SH-SY5Y (cell line): ENCODE measurements around the gene MOV10.

Source experiments
- GATA2 ChIP-seq: IDR thresholded peaks from 2 replicates; pipeline ENCODE4 v1.6.1; 2011; ENCODE audit warnings: mild to moderate bottlenecking, low read depth, low read length
- GATA3 ChIP-seq: IDR thresholded peaks from 2 replicates; pipeline ENCODE4 v1.6.1; 2011; ENCODE audit warnings: low read depth, mild to moderate bottlenecking, low read length, moderate library complexity

MOV10 gene

DNA sequence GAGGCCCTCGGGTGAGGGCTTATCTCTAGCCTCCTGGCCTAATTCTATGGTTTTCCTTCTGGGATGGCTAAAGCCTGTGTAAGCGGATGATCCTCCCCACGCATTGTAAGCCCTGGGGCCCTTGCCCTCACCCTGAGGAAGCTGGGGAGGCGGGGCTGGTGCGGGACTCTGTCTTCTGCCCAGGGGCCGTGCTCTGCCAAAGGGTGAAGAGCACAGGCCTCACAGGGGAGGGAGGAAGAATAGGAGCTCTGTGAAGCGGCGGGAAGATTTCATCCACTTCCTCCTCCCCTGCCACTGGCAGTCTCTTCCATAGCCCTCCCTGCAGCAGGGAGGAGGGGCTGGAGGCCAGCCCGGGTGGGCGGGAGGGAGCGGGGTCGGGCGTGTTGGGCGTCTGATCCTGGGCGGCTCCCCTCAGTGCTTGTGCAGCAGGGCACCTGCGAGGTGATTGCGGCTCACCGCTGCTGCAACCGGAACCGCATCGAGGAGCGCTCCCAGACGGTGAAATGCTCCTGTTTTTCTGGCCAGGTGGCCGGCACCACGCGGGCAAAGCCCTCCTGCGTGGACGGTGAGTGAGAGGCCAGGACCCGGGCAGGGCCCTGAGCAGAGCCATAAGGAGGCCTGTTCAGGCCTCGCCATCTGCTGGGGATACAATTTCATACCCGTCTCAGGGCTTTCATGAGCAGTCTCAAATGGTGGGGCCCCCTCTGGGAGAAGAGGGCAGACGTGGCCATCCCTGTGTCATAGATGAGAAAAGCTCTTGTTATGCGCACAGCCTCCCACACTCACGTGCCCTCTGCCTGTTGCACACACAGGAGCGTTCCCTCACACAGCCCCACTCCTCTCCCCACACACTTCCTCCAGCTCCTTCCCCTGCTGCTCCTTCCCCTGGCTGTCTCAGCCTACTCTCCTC, 48.4 kb downstream of the MOV10 start:
- TF ChIP-seq GATA2 (no peak), GATA3 (no peak)

DNA sequence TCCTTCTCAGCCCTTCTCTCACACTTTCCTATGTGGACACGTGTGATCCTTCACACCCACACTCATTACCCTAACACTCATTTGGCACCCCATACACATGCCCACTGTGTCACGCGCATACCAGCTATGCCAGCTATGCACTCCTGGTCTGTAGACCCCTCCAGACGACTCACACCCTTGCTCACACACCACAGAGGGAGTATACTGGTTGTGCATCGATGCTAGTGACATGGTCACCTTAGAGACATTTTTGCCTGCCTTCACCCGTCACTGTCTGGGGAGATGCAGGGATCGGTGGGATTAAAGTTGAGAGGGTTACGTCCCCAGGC, 49.0 kb downstream of the MOV10 start:
- TF ChIP-seq GATA2 (no peak), GATA3 (no peak)

DNA sequence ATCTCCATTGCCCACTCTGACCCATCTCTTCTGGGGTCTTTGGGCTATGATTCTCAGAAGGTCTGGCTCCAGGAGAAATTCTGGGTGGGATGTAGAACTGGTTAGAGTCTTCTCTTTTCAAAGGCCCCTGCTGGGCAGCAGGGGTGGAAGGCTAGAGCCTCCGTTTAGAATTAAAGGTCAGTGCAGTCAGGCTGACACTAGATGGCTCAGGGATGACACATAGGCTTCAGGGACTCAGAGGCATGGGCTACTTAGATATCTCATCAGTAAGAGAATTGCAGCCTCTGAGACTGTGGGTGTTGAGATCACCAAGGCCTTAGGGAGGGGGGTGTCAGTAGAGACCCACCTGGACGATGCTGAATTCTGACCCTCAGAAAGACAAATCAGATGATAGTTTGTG, 53.3 kb downstream of the MOV10 start:
- no peak for TF ChIP-seq GATA2
- no peak for TF ChIP-seq GATA3

DNA sequence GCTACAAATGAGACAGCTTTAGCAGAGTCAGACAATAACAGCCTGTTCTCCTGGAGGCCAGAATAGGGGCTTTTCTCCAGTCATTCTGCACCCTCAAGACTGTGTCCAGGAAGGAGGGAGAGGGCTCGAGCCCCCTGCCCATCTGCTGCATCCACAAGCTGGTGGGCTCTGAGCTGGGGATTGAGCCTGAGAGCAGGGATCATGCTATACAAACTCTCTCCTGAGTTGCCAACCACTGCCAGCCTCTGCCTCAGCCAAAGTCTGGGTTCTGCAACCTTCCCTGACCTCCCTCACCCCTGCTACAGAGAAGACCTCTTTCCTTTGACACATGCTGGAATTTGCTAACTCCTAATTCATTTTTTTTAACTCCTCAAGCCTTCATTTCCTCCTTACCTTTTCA, 55.5 kb downstream of the MOV10 start:
- TF ChIP-seq GATA3, result no peak
- TF ChIP-seq GATA2, result no peak

DNA sequence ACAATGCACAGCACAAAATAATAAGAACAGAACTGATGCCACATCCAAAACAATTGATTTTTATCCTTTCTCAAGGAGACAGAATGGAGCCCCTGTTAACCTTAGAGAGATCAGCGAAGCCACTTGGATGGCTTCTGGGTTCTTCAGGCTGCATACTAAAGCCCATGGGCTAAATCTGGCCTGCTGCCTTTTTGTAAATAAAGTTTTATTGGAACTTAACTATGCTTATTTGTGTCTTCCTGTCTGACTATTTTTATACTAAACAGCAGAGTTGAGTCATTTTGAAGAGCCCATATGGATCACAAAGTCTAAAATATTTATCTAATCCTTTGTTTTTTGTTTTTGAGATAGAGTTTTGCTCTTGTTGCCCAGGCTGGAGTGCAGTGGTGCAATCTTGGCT, 57.0 kb downstream of the MOV10 start:
- no peak for TF ChIP-seq GATA3
- TF ChIP-seq GATA2, result no peak

DNA sequence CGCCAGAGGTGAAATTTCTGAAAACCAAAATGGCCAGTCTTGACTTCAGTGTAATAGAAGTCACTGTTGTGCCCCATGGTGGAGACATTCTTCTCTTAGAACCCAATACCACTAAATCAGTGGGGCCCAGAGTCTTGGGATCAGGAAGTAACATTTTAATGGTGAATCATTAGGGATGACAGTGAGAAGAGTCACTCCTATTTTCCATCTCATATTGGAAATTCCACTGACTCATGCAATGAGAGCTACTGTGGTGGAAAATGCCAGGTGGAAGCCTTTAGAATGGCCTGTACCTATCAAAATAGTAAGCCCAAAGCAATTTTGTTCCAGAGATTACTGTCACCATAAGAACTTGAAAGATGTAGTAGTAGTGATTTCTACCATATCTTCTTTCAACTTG, 61.3 kb downstream of the MOV10 start:
- TF ChIP-seq GATA3 (no peak), GATA2 (no peak)

DNA sequence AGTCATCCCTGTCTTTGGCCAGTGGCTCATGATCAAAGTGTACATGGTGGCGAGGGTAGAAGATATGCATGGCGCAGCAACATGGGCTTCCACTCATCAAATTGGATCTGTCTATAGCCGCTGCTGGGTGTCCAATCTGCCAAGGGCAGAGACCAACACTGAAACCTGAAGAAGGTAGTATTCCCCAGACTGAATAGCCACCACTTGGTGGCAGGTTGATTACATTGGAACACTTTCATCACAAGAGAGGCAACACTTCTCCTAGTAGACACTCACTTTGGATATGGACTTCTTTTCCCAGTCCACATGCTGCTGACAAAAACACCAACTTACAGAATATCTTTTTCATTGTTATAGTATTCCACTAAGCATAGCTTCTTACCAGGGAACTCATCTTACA, 63.1 kb downstream of the MOV10 start:
- TF ChIP-seq GATA2 (no peak), GATA3 (no peak)

DNA sequence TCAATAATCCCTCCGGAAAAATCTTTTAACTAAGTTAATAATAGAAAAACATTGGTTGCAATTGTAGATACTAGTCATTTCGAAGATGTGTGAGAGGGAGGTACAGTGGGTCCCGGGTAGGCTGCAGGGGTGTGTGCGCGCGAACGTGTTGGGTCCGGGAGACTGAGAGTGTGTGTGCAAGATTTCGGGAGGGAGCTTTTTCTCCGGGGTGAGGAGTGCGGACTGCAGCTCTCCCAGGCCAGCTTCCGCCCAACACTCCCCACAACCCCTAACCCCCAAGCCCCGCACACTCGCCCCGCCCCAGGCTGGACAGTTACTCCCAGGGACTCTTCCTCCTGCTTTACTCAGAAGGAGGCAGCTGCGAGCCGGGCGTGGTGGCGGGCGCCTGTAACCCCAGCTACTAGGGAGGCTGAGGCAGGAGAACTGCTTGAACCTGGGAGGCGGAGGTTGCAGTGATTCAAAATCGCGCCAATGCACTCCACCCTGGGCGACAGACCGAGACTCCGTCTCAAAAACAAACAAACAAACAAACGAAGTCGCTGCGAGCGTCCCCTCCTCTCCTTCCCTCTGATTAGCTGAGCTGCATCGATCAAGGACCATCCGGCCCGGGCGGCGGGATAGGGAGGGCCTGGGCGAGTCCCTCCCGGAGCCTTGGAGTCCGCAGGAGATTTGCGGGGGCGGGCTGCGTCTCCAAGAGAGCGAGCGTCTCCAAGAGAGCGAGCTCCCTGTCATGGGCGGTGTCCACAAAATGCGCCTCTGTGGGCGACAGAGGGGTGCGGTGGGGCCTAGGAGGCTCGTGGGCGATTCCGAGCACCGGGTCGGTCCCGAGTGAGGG, 68.9 kb downstream of the MOV10 start:
- TF ChIP-seq GATA3, result no peak
- TF ChIP-seq GATA2, result no peak

DNA sequence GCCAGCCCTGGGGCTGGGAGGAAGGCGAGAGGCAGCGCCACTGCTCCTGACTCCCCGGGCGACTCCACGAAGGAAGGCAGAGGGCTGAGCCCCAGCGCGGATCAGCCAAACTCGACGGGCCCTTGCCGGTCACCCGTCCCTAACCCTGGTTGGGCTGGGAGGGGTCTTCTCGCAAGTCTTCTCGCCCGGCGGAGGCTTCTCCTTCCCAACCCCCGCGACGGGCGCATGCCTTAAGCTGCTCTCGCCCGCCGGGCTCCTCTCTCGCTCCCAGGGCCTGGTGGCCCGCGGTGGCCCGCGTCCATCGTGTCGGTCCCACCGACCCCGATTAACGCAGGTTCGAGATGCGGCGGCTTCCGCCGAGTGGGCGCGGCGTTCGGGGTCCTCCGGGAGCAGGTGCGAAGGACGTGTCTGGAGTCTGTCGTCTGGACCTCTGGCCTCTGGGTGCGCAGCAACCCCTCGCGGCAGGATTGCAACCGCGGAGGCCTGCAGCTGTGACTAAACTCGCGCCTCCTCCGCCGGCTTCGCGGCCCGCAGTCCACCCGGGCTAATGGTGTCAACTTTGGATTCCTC, 69.6 kb downstream of the MOV10 start:
- no peak for TF ChIP-seq GATA2
- no peak for TF ChIP-seq GATA3

DNA sequence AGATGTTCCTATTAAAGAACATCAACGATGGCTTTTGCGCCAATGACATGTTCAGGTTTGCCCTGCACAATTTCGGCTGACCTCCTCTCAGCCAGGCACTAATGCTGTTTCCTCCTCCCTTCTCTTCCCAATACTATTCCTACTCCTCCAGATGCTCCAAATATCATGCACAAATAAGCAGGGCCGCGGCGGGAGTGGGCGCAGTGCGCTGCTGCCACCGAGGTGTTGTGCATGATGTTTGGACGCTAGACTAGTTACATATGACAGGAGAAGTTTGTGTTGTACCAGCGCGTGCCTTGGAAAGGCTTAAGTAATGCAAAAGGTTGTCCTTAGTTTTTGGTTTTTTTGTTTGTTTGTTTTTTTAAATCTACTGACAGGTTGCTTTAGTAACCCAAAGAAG, 73.9 kb downstream of the MOV10 start:
- TF ChIP-seq GATA3 (no peak), GATA2 (no peak)
